Astrocyte of the cerebellum (primary cell): ENCODE results near the gene CARM1.

Source experiments
- DNase-seq: peaks from one replicate; pipeline ENCODE4 v3.0.0-alpha.2; 2011; ENCODE audit warnings: low read depth
- H3K4me3 ChIP-seq: 2 replicates; pipeline ENCODE4 v1.5.1; 2011; ENCODE audit warnings: mild to moderate bottlenecking, low read depth, low read length, moderate library complexity
- CTCF ChIP-seq: IDR thresholded peaks from 2 replicates; pipeline ENCODE4 v1.5.1; 2012; ENCODE audit warnings: low read length, low read depth, moderate library complexity, mild to moderate bottlenecking; ENCODE audit errors: missing control alignments
- in situ Hi-C: cut with HindIII; loops from 2 replicates; pipeline ENCODE4 v1.10.0; 2017; ENCODE audit warnings: low sequenced_read_pairs

CARM1 gene

DNA sequence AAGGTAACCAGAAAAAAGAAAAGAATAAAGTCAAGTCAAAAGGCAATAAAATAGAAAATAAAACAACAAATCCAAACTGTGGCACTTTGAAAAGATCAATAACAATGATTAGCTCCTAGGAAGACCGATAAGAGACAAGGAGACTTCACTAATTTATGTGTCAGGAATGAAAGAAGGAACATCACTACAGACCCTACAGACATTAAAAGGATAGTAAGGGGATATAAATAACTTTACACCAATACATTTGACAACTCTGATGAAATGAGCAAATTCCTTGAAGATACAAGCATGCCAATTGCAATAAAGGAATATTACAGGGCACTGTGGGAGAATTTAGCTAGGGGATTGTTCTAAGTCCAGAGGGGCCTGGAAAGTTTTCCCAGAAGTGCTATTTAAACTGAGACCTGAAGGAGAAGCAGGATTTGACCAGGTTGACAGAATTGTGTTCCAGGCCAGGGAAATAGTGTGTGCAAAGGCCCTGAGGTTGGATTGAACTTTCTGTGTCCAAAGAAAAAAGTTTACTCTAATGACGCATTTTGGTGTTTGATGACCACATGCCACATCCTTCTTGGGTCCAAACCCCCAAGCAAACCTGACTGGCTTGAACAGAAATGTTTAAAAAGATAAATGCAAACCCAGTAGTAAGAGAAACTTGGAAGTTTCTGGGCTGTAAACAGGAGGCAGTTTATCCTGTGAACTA lies 24.7 kb upstream of the CARM1 start:
- no peak for DNase-seq
- TF ChIP-seq CTCF: no peak
- H3K4me3 ChIP-seq: no peak overlapping the region
- in situ Hi-C loops: no loop called here

GRCh38 chr19:10848230-10848856 lies 23.0 kb upstream of the CARM1 start, which contains the start of gene C19orf38:
Gene C19orf38, plus strand, starts transcription at chr19:10848415. Its CDS starts 94 bp downstream, at chr19:10848509.
- in situ Hi-C loops: no loop called here
- no peak for DNase-seq
- H3K4me3 ChIP-seq: no peak within 1 kb of the TSS
- no peak for TF ChIP-seq CTCF

DNA sequence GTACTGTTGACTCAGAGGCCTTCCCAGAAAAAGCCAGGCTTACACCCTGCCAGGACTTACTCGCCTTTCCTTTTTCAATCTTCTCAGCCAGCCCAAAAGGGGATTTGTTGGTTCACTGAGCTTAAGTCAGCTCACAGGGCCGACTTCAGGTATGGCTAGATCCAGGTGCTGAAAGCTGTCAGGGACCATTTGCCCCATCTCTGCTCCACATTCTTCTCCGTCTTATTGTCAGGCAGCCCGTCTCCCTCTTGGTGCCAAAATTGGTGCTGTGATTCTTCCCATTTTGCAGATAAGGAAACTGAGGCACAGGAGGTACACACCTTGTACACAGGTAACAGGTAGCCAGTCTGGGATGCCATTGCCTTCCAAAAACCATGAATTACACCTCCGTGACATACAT lies 20.7 kb upstream of the CARM1 start:
- TF ChIP-seq CTCF: no peak
- DNase-seq: no peak
- no peak overlapping the region for H3K4me3 ChIP-seq
- in situ Hi-C loops: no loop called here

DNA sequence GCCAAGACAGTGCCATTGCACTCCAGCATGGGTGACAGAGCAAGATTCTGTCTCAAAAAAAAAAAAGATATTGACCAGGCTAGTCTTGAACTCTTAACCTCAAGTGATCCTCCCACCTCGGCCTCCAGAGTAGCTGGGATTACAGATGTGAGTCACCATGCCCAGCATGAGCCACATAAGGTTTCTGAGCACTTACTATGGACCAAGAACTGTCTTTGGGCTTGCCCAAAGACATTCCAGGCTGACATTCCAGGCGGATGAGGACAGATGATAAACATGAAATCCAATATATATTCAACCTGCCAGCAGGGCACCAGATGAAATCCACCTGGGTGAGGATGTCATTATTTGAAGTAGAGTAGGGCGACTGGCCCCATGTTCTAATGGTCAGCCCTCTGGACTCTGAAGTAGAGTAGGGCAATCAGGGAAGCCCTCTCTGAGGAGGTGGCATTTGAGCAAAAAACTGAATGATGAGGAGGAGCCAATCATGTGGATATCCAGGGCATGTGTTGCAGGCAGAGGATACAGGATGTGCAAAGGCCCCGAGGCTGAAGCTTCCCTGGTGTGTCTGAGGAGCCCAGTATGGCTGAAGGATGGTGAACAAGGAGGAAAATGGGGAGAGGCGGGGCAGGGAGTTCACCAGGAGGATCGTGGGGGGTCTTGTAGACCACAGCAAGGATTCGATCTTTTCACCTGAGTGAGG lies 19.1 kb upstream of the CARM1 start:
- no peak for TF ChIP-seq CTCF
- no peak for DNase-seq
- H3K4me3 ChIP-seq: no peak overlapping the region
- in situ Hi-C loops: no loop called here

- in situ Hi-C loops: no loop called here
- H3K4me3 ChIP-seq: no peak overlapping the region
- no peak for TF ChIP-seq CTCF
- DNase-seq: no peak
These were observed 18.4 kb upstream of the CARM1 start for GRCh38 chr19:10852941-10853340.

- DNase-seq: no peak
- in situ Hi-C loops: no loop called here
- H3K4me3 ChIP-seq: no peak overlapping the region
- TF ChIP-seq CTCF: no peak
These were observed 16.8 kb upstream of the CARM1 start for GRCh38 chr19:10854350-10855089.
